GM18867 (cell line): ENCODE data around the gene ARID4B.
"Not testable (repeated sequence)": the region's sequence is repeated elsewhere in the genome, so short reads cannot be mapped to it uniquely, and the experiment has no call there.

Experiments used
- ATAC-seq: cut with Tn5 transposase; IDR thresholded peaks from one replicate; pipeline ENCODE4 v1.9.1; 2021; ENCODE audit warnings: mild to moderate bottlenecking, moderate library complexity; ENCODE audit not compliant: unreplicated experiment

ARID4B gene

DNA sequence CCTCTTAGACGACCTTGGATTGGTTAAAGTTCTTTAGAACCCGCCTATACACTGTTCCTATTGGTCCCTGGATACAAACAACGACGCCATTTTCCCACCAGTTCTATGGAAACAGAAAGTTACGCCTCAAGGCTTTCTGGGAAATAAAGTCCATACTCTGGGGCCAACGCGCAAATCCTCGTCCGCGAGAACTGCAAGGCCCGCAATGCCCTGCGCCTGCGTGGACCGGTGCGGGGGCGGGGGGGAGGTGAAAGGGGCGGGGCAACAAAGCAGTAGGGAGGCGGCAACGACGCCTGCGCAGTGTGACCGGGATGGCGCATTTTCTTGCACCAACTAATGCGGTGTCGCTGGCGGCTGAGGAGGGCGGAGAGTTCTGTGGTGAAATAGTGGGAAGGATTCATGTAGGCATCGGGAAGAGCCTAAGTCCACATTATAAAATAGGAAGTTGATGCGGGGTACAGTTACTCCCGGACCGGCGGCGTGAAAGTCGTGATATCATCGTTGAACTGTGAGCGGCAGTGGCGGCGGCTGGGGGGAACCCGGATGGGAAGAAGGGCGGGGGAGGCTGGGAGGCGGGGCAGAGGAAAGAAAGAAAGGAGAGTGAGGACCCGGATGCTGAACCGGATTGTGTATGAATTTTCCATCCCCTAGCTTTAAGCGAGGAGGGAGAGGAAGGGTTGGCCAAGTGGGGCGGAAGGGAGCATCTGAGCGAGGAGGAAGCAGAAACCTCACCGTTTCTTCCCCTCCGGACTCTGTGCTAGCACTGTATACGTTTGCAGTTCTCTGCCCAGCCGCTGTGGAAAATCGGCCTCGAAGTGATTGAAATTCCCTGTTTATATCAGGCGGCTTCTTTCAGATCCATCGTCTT, 526 bp upstream of the ARID4B start, which contains the start of gene GGPS1:
GGPS1 (plus strand) TSS at position 300 of the 868 bp plus-strand sequence. CDS start 6,695 bp downstream, outside the sequence.
- ATAC-seq, result peak; percentile 66

DNA sequence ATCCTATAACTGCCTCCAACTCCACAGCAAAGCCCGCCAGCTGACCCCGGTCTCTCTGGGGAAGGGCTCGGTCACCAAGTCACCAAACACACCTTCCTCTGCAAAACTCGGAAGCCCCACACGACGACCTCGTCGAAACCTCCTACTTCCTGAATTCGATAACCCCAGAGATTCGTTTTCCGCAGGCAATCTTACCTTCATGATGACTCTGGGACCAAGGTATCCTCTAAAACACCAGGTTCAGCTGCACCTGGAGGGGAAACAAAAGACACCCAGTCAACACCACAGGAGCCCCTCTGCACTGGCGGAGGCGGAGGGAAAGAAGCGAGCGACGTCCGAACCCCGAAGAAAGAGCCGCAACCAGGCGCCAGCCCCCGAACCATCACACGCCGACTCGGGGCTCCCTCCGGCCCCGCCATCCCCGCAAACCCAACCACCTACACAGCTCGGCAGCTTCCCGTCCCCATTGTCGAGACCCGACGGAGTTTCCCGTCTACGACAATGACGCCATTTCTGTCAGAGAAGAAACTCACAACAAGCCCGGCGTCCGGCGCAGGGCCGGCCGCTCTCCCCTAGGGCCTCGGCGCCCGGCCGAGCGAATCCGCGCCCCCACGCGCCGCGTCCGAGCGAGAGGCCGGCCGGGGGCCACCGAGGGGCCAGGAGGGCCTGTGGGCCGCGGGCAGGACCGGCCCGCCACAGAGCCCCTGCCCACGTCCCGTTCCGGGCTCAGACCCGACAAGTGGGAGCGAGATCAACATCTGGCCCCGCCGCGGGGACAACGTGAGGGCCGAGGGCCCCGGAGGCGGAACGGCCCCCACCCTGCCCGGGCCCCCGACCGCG, 1.0 kb downstream of the ARID4B start:
- peak; percentile 17 for ATAC-seq

DNA sequence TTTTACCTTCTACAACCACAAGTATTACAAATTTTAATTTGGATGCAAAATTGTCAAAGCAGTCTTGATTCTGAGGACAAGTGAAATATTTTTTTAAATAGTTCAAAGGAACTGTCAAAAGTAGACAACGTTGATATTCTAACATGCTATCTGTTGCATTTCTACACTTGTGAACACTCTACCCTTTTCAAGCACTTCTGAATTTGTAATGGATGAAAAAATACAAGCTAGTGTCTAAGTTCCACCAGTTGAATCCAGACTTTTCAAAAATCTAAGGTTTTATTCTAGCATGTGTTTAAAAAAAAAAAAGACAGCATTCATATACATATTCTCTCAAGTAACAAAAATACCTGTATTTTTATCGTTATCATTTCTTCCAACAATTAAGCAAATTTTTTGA, 2.1 kb downstream of the ARID4B start:
- no peak for ATAC-seq

DNA sequence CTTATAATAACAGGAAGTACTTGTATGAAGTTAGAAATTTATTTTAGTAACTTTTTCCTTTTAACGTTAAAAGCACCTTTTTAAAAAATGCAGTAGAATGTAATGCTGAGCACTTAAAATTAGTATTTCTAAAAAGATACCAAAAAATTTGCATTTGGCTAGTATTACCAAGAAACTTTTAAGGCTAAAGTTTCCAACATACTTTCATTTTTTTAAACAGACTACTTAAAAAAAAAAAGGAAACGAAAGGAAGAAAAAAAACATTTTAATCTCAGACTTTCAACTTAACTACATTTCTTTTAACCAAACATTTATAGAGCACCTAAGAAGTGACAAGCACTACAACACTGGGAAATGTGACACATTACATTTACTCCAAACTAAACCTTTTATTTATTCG, 2.8 kb downstream of the ARID4B start:
- ATAC-seq, result no peak

DNA sequence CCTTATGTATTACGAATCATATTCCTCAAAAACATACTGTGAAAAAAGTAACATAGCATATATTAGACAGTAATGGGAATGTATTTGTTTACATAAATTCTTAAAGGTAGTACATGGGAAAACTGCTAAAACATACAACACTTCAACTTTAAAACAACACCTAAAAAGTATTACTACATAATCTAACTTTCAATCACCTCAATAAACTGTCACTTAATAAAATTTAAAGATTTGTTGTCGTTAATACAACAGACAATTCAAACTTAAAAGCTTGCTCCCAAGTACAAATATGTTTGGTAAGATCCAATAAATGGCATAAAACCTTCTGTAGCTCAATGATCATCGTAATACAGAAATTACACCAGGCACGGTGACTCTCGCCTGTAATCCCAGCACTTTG, 3.7 kb downstream of the ARID4B start:
- no peak for ATAC-seq

GRCh38 chr1:235320521-235321179, 7.3 kb downstream of the ARID4B start:
- no peak for ATAC-seq

DNA sequence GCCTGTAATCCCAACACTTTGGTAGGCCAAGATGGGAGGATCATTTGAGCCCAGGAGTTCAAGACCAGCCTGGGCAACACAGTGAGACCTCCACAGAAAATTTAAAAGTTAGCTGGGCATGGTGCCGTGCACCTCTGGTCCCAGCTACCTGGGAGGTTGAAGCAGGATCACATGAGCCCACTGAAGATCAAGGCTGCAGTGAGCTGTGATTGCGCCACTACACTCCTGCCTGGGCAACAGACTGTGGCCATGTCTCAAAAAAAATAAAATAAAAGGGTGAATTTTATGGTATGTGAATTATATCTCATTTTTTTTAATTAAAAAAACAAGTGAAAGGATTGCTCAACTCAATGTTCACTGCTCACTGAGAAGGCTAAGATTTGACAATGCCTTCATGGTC, 8.7 kb downstream of the ARID4B start:
- no peak for ATAC-seq

DNA sequence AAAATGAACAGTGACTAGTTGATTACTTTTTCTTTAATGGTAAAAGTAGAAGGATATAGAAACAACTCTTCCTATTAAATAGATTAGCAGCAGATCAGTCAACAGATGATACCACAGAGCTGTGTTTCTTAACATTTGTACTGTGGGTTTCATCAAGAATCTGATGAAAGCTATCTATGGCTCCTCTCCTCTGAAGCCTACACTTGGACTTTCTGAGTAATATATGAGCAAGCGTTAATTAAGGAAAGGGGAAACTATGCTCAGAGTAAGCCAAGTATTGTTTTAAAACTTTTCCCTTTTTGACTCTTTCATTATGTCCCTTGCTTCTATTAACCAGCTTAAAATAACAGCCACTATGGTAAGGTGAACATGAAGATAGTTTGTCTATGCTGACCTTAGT, 10.8 kb downstream of the ARID4B start:
- no peak for ATAC-seq

DNA sequence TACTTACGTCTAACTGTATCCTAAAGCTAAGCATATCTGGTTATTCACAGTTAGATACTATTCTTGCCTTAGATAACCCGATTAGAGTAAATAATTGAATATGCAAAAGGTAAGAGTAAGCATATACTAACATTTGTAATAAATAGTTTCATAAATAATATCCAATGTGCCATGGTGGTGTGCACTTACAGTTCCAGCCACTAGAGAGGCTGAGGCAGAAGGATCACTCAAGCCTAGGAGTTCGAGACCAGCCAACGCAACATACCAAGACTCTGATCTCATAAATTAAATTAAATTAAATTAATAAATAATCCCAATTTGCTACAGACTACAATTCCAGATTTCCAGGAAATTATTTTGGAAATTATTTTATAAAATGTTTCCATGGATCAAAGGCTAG, 12.2 kb downstream of the ARID4B start:
- ATAC-seq, result no peak

GRCh38 chr1:235315173-235315572, 12.8 kb downstream of the ARID4B start:
- no peak for ATAC-seq

DNA sequence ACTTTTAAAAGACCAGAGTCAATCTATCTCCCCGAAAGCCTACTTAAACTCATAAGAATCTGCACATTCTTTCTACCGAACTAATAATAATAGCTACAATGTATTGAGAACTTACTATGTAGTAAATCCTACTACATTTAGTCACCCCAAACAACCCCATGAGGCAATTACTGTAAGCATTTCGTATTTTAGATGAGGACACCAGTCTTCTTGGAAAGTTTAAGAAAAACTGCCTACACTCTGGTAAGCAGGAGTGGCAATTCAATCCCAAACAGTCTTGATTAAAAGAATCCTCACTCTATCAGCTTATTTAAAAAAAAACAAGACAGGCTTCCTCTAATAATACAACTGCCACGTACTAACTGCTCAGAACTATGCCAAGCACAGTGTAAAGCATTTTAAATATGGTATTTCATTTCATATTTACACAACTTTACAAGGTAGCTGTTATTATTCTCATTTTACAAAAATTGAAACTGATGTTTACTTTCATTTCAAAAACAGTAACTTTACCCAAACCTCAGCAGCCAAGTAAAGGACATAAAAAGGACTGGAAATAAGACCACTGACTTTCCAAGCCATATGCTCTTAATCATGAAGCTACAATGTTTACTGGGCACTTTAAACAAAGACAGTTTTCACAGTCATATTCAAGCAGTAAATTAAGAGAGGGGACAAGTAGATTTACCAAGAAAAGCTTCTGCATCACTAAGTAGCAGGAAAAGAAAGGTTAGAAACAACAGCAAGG, 13.9 kb downstream of the ARID4B start:
- no peak for ATAC-seq

GRCh38 chr1:235313262-235313661, 14.7 kb downstream of the ARID4B start:
- ATAC-seq, result no peak

DNA sequence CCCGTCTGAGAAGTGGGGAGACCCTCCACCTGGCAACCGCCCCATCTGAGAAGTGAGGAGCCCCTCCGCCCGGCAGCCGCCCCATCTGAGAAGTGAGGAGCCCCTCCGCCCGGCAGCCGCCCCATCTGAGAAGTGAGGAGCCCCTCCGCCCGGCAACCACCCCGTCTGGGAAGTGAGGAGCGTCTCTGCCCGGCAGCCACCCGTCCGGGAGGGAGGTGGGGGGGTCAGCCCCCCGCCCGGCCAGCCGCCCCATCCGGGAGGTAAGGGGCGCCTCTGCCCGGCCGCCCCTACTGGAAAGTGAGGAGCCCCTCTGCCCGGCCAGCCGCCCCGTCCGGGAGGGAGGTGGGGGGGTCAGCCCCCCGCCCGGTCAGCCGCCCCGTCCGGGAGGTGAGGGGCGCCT, 18.8 kb downstream of the ARID4B start:
- not testable (repeated sequence) for ATAC-seq

GRCh38 chr1:235307158-235308124, 20.5 kb downstream of the ARID4B start:
- ATAC-seq, result no peak

GRCh38 chr1:235304549-235305451, 23.2 kb downstream of the ARID4B start:
- no peak for ATAC-seq

DNA sequence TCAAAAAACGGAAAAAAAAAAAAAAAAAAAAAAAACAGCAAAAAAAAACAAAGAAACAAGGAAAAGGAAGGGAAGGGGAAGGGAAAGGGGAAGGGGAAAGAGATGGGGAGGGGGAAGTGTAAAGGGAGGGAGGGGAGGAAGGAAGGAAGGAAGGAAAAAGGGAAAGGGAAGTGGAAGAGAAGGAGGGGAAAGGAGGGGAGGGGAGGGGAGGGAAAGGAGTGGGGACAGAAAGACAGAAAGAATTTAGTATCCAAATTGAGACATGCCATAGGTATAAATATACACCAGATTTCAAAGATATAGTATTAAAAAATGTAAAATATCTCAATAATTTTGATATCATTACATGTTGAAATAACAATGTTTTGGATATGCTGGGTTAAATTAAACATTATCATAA, 25.8 kb downstream of the ARID4B start:
- ATAC-seq, result no peak

DNA sequence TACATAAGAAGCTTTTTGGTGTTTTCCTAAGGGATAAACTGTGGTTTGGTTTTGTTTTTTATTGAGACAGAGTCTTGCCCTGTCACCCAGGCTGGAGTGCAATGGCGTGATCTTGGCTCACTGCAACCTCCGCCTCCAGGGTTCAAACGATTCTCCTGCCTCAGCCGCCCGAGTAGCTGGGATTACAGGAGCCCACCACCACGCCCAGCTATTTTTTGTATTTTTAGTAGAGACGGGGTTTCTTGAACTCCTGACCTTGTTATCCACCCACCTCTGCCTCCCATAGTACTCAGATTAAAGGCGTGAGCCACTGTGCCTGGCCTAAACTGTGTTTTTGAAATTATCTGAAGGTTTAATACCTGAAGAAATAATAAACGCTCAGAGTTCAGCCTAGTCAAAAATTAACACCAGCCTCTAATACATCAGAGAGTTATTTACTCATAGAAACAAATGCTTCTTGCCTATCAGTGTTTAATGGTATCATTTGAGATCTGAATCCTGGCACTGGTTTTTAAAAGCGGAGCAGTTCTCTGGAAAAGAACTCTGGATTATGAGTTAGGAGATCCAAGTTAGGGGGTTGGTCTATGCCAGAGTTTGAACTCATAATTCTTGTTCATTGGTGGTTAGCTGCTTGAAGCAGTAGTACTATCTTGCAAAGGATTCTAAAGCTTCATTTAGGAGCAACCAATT, 28.7 kb downstream of the ARID4B start:
- ATAC-seq, result no peak

DNA sequence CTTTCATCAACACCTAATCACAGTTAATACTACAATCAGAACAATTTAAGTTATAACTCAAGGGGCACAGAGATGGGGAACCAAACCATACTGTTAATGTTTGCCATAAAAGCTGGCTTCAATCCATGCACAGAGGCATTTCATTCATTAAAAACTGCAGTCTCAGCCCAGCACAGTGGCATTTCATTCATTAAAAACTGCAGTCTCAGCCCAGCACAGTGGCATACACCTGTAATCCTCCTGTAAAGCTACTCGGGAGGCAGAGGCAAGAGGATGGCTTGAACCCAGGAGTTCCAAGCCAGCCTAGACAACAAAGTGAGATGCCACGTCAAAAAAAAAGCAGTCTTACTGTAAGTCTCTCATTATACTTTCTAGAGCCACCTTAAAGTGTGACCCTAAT, 29.2 kb downstream of the ARID4B start:
- no peak for ATAC-seq
